Peyer's patch (tissue), 4 donors: Measurements from ENCODE around the gene LHFPL4. TPM values are rescaled to one million over a fixed set of nuclear protein-coding genes. Genes with fewer than 3 reads are reported as not detected.

ENCODE experiments used
- DNase-seq, 3 donors: peaks; one replicate each; pipeline ENCODE4 v3.0.0-alpha.2; 2017 to 2019
- H3K27ac ChIP-seq, 4 donors: fragments of 200-600 bp; sonication (generic); one replicate each; pipeline ENCODE4 v1.5.1; 2016 to 2019
- H3K27me3 ChIP-seq, 2 donors: fragments of 200-600 bp; sonication (generic); one replicate each; pipeline ENCODE4 v1.5.1; 2019
- H3K36me3 ChIP-seq, 3 donors: fragments of 200-600 bp; sonication (generic); one replicate each; pipeline ENCODE4 v1.5.1; 2016 to 2019
- H3K4me1 ChIP-seq, 4 donors: fragments of 200-600 bp; sonication (generic); one replicate each; pipeline ENCODE4 v1.5.1; 2016 to 2019
- H3K4me3 ChIP-seq, 4 donors: fragments of 200-600 bp; sonication (generic); 1 replicate in 3 of 4; 2 replicates in 1 of 4; pipeline ENCODE4 v1.5.1; 2016 to 2019; ENCODE audit warnings: mild to moderate bottlenecking in 1 of 4
- H3K9me3 ChIP-seq, 4 donors: fragments of 200-600 bp; sonication (generic); one replicate each; pipeline ENCODE4 v1.5.1; 2016 to 2019; ENCODE audit warnings: mild to moderate bottlenecking in 1 of 4
- CTCF ChIP-seq, 6 experiments: fragments of 450-650 bp in 4 of 6; fragments of 200-600 bp in 2 of 6; sonication (generic) in 1 of 6; IDR thresholded peaks; one replicate each; pipeline ENCODE4 v1.5.1; 2017 to 2019; ENCODE audit warnings: antibody characterized with exemption in 6 of 6, mild to moderate bottlenecking in 3 of 6, moderate library complexity in 1 of 6
- POLR2A ChIP-seq, 2 donors: fragments of 450-650 bp; IDR thresholded peaks; one replicate each; pipeline ENCODE4 v1.5.1; 2017; ENCODE audit warnings: antibody characterized with exemption in 2 of 2, mild to moderate bottlenecking in 2 of 2, moderate library complexity in 2 of 2
- total RNA-seq, 4 donors: library from RNA; depleted of rRNA; stranded (reverse); fragments of >200 nt; gene quantifications; one replicate each; pipeline ENCODE4 v1.1.0, GENCODE V29; 2016

The LHFPL4 gene
- total RNA-seq, 4 donors from 2014 or later: 0.54 TPM; not detected in 3

DNA sequence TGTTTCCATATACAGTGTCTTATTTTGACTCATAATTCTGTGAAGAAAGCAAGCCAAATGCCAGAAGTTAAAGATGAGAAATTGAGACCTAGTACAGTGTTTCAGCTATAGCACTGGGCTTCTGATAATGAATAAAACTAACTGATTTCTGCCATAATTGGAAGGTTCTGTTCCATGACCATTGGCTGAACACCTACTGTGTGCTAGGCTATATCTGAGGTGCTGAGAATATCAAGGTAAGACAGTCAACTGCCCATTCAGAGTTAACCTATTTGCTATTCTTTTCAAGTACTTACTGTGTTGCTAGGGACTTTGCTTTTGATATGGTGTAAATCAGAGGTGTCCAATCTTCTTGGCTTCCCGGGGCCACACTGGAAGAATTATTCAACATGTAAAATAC, 73.4 kb downstream of the LHFPL4 start:
- DNase-seq: no peak
- Histone ChIP-seq H3K4me1 (no peaks in the 10 kb centered on the region), H3K27me3 (no peaks in the 10 kb centered on the region), H3K36me3 (peaks cover 0 to 68% (median 0%) of the 10 kb centered on the region in 3 donors), H3K9me3 (no peaks in the 10 kb centered on the region), H3K27ac (no peak overlapping the region), H3K4me3 (no peak overlapping the region)
- TF ChIP-seq CTCF (IDR thresholded peaks at IDR 0.05) (no peak), POLR2A (IDR thresholded peaks at IDR 0.05) (no peak)

GRCh38 chr3:9476935-9477334, 76.7 kb downstream of the LHFPL4 start:
- H3K36me3 ChIP-seq: peaks cover 0 to 93% (median 3%) of the 10 kb centered on the region in 3 donors
- no peaks in the 10 kb centered on the region for H3K9me3 ChIP-seq
- H3K27me3 ChIP-seq: no peaks in the 10 kb centered on the region
- no peak for TF ChIP-seq CTCF (IDR thresholded peaks at IDR 0.05)
- TF ChIP-seq POLR2A (IDR thresholded peaks at IDR 0.05): no peak
- DNase-seq: no peak
- no peak overlapping the region for H3K27ac ChIP-seq
- H3K4me1 ChIP-seq: no peaks in the 10 kb centered on the region
- H3K4me3 ChIP-seq: no peak overlapping the region

DNA sequence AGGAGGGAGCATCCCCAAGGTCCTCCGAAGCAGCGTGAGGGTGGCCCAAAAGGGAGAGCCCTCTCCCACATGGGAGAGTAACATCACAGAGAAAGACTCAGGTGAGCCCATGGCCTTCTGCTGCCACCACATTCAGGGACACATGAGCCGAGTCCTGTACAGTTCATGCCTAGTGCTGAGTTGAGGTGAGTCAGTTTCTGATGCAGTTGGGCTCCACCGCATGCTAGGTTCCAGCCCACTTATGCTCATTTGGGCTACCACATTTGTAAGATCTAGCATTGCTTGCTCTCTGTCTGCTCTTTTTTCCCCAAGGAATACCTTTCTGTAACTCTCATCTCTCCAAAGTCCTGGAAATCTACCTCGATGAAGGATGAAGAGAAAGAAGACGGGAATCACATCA, 79.1 kb downstream of the LHFPL4 start:
- TF ChIP-seq POLR2A (IDR thresholded peaks at IDR 0.05) (no peak), CTCF (IDR thresholded peaks at IDR 0.05) (no peak)
- Histone ChIP-seq H3K4me3 (no peak overlapping the region), H3K36me3 (peaks cover 0 to 95% (median 3%) of the 10 kb centered on the region in 3 donors), H3K4me1 (no peaks in the 10 kb centered on the region), H3K27ac (no peak overlapping the region), H3K9me3 (no peaks in the 10 kb centered on the region), H3K27me3 (no peaks in the 10 kb centered on the region)
- DNase-seq: no peak

DNA sequence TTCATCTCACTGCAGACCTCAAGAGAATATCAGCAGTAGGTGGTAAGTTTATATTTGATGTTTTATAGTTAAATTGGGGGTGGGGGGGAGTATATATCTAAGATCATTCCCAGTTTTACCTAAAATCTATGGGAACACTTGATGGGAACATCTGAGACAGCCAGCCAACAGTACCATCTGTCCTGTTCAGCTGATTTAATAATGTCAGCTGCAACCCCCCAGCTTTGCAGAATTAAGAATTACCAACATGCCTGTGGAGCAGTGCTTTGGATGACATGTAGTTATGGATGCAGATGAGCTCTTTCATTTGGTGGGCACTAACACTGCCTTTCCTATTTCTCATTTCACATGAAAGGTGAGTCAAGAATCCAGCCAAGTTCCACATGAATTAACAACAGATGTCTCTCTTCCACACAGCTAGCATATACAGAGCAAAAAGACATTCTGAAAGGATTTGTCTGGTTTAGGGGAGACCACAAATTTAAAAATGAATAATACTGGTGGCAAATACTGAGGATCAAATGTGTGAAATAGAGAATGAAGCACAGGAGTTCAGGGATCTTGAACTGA, 80.0 kb downstream of the LHFPL4 start:
- TF ChIP-seq CTCF (IDR thresholded peaks at IDR 0.05) (no peak), POLR2A (IDR thresholded peaks at IDR 0.05) (no peak)
- Histone ChIP-seq H3K4me3 (no peak overlapping the region), H3K27me3 (no peaks in the 10 kb centered on the region), H3K27ac (no peak overlapping the region), H3K36me3 (peaks cover 0 to 96% (median 3%) of the 10 kb centered on the region in 3 donors), H3K9me3 (no peaks in the 10 kb centered on the region), H3K4me1 (no peaks in the 10 kb centered on the region)
- no peak for DNase-seq

DNA sequence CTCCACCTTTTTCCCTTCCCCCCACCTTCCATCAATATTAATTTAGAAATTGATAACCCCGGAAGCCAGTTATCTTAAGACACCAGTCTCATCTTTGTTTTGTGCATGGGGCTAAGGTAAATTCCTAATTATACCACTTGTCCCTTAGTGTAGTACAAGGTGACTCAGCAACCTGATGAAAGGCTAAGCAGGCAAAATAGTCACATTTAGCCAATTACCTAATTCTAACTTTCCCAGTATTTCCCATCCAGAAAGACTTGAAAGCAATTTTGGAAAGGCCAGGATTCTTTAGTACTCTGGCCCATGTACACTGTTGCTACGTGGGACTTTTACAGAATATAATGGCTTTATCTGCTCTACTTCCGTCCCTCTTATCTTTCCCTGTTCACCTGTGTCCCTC, 83.6 kb downstream of the LHFPL4 start:
- no peak for DNase-seq
- Histone ChIP-seq H3K4me1 (no peaks in the 10 kb centered on the region), H3K27me3 (no peaks in the 10 kb centered on the region), H3K27ac (no peak overlapping the region), H3K9me3 (no peaks in the 10 kb centered on the region), H3K4me3 (no peak overlapping the region), H3K36me3 (peaks cover 0 to 97% (median 2%) of the 10 kb centered on the region in 3 donors)
- TF ChIP-seq POLR2A (IDR thresholded peaks at IDR 0.05): no peak
- no peak for TF ChIP-seq CTCF (IDR thresholded peaks at IDR 0.05)

DNA sequence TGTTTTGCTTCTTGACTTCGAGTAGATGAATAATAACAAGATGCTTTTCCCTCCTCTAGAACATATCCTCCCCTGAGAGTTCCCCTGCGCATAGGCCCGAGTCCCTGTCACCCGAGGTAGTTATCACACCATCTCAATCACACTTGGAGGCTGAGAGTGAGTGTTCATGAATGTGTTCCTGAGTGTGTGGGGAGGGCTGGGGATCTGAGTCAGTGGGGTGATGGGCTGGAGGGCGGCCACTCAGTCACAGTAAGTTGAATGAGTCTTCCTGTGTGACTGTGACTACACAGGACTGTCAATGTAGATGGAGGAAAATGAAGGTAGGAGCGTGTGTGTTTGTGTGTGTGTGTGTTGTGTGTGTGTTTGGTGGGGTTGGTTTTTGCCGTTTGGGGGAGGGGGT, 85.2 kb downstream of the LHFPL4 start:
- H3K4me1 ChIP-seq: no peaks in the 10 kb centered on the region
- peaks cover 0 to 97% (median 4%) of the 10 kb centered on the region in 3 donors for H3K36me3 ChIP-seq
- TF ChIP-seq CTCF (IDR thresholded peaks at IDR 0.05): no peak
- TF ChIP-seq POLR2A (IDR thresholded peaks at IDR 0.05): no peak
- no peak overlapping the region for H3K4me3 ChIP-seq
- DNase-seq: no peak
- no peak overlapping the region for H3K27ac ChIP-seq
- H3K9me3 ChIP-seq: no peaks in the 10 kb centered on the region
- H3K27me3 ChIP-seq: no peaks in the 10 kb centered on the region
